H1 (cell line): ENCODE data around the gene PERCC1. TPM values are rescaled to one million over a fixed set of nuclear protein-coding genes. Genes with fewer than 3 reads are reported as not detected.

Experiments
- KDM1A ChIP-seq: fragments of 200-600, 300-600 bp; sonication (generic); IDR thresholded peaks from 2 replicates; pipeline ENCODE4 v1.7.1; 2016; ENCODE audit warnings: mild to moderate bottlenecking, low read length, borderline replicate concordance
- TCF12 ChIP-seq: IDR thresholded peaks from 2 replicates; pipeline ENCODE4 v1.6.1; 2011; ENCODE audit warnings: low read depth, mild to moderate bottlenecking, low read length
- TEAD4 ChIP-seq: IDR thresholded peaks from 2 replicates; pipeline ENCODE4 v1.6.1; 2012; ENCODE audit warnings: low read depth, low read length, inconsistent platforms, mixed read lengths
- polyA plus RNA-seq, 7 experiments: library from polyadenylated mRNA; depleted of rRNA in 3 of 7; stranded (reverse) in 5 of 7; unstranded in 2 of 7; fragments of >200 nt in 5 of 7; fragments of 200-250 nt in 2 of 7; gene quantifications; 1 replicate in 5 of 7; 2 replicates in 1 of 7; 4 replicates in 1 of 7; pipeline versions ENCODE4 v1.2.1 to v1.2.3, GENCODE V29; 2011 to 2013; ENCODE audit warnings: missing spikeins in 2 of 7, mixed read lengths in 2 of 7
- total RNA-seq: library from RNA; stranded (reverse); fragmentation: NEBNext Ultra II Directional; extraction: Animal tissue kit (Norgen Biotek cat#: 25700); gene quantifications from 2 replicates; pipeline ENCODE4 v1.2.1, GENCODE V29; 2021

The PERCC1 gene
- total and polyA plus RNA-seq, 2 of the 8 experiments (the other 6 are each of a cell fraction or from before 2014, with no cell fraction given) = not detected

DNA sequence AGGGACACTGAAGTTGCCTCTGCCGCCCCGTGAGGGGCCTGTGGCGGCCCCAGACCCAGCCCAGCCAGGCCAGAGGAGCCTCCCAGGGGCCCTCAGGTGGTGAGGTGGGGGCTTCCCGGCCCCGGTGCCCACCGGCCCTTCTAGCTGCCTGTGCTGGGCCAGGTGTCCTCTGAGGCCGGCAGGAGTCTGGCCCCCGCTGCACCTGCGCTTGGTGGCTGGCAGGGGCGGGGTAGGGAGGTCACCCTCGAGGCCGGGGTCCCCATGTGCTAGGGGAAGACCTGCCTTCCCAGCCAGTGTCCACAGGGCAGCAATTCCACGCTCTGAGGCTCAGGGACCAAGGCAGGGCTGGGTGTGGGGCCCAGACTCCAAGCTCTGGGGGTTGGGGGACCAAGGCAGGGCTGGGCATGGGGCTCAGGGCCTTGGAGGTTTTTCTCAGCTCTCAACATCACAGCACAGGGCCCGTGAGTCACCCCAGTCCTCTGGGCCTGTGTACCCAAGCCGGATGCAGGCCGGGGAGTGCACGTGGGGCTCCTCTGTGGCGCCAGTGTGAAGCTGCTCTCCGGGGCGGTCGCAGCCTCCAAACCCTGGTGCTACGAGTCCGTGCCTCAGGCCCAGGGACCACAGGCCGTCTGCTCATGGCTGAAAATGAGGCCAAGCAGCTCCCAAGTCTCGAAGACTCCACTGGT, 14.8 kb downstream of the PERCC1 start (continued):
- TF ChIP-seq KDM1A (no peak), TEAD4 (no peak), TCF12 (no peak)
